ENCODE data around the gene ZBTB6.

ZBTB6 gene, protein sequence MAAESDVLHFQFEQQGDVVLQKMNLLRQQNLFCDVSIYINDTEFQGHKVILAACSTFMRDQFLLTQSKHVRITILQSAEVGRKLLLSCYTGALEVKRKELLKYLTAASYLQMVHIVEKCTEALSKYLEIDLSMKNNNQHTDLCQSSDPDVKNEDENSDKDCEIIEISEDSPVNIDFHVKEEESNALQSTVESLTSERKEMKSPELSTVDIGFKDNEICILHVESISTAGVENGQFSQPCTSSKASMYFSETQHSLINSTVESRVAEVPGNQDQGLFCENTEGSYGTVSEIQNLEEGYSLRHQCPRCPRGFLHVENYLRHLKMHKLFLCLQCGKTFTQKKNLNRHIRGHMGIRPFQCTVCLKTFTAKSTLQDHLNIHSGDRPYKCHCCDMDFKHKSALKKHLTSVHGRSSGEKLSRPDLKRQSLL

DNA sequence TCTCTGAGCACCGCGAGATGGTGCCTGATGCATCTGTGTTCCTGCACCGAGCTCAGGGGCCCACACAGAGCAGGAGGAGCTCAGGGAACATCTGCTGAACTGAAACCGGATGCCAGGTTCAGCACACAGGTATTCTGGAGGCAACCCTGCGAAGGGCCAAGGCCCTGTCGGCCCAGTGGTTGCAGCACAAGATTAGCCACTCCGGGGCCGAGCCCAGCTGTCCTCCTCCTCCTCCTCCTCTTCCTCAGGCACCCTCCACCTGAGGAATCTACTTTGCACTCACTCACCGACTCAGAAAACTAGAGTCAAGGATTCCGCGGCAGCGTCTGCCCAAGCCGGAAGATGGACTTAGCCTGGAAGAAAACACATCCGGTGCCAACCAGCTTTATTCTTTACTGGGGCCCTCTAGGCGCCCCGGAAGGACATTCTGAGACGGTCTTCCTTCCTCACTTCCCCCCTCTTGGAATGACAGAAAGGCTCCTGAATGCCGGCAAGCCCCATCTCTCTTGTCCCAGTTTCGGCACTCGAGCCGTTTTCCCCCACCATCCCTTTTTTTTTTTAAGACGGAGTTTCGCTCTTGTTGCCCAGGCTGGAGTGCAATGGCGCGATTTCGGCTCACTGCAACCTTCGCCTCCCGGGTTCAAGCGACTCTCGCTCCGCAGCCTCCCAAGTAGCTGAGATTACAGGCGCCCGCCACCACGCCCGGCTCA, at the start of gene ZBTB6:
Gene ZBTB6, minus strand, starts transcription at position 360 of the 710 bp plus-strand sequence. CDS start 1,251 bp downstream, outside the sequence.
- H3K4me3 ChIP-seq (ENCODE audit: low read depth, low read length): peak within 1 kb of the TSS; percentile 93

DNA sequence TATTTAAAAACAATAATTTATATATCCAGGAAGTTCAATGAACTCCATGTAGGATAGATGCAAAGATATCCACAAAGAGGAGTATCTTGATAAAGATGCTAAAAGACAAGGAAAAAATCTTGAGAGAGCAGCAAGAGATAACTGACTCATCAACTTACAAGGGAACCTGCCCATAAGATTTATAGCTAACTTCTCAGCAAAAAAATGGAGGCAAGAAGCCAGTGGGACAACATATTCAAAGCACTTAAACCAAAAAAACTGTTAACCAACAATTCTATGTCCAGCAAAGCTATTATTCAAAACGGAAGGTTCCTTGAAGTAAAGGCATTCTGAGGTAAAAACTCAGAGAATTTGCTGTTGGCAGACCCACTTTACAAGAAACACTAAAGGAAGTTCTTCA, 48.0 kb upstream of the ZBTB6 start:
- no peak overlapping the region for H3K4me3 ChIP-seq (ENCODE audit: low read depth, low read length)

DNA sequence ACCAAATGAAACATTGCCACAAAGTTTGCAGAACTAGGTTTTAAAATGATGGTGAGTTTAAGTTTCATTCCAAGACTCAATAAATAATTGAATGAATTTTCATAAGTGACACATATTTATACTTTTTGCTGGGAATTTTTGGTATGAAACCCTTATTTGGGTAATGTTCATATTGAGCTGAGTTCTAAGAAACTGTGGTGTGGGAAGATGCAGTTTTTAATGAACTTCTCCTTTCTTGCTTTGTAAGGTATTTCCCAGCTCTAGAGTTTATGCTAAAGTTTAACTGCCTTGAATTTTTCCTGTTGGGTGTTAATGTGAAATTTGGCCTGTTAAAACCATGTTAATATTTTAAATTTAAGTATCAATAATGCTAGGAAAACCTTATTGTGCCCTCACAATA, 42.8 kb upstream of the ZBTB6 start:
- no peak overlapping the region for H3K4me3 ChIP-seq (ENCODE audit: low read depth, low read length)

DNA sequence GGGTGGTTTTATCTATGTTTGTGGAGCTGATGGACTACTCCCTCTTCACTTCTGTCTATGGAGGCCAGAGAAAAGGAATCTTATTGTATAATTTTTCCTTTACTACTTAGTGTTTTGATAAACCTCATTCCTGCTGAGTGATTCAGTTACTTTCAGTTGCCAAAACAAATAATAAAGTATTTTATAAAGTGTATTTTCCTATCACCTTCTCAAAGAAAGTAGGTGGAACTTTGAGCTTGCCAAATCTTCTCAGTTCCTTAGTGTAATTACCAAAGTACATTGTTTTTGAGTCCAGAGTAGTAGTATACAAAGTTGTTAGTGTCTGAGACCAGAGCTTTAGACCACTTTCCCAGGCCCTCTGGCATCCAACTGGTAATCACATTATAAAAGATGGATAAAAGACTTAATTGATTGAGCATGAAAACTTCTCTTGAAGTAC, 41.1 kb upstream of the ZBTB6 start:
- no peak overlapping the region for H3K4me3 ChIP-seq (ENCODE audit: low read depth, low read length)

DNA sequence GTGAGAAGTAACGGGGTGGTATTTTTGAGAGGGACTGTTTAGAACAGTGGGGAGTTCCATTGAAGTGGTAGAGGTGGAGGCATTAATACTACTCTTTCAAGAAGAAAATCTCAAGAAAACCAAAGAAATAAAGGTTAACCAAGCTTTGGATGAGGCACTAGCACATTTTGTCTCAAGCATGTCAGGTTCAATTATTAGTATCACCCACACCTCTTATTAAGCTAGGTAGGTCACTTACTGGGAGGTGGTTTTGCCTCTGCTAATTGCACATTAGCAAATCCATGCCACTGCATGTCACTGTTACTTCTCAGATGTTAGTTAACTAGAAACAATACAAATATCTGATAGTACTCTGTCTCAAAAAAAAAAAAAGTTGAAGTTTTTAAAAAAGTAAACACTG, 37.9 kb upstream of the ZBTB6 start:
- no peak overlapping the region for H3K4me3 ChIP-seq (ENCODE audit: low read depth, low read length)

DNA sequence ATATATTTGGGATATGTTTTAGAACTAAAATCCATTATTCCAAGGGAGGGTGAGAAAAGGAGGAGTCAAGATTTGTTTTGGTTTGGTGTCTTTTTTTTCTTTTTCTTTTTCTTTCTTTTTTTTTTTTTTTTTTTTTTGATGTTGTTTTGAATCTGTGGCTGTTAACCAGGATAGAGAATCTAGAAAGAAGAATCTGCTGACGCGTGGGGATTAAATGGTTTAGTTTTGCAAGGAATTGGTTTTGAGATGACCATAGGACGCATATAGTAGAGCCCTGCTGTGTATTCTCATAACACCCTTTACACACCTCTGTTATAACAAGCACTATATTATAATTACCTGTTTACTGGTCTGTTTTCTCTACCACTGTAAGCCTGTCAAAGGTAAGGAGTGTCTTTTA, 37.1 kb upstream of the ZBTB6 start:
- no peak overlapping the region for H3K4me3 ChIP-seq (ENCODE audit: low read depth, low read length)

DNA sequence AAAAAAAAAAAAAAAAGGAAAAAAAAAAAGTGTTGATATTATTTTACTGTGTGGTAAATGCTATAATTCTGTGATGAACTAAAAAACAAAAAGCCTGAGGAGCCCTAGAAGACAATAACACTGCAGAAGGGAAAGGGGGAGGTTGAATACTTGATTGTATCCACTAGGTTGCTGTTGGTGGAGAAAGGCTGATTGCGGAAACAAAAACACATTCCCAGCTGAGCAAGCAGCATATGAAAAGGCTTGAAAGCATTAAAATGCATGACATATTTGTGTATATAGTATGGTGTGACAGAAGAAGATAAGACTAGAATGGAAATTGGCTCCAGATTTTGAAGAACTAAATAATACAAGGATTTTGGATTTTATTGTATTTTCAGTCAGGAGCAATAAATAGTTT, 36.6 kb upstream of the ZBTB6 start:
- H3K4me3 ChIP-seq (ENCODE audit: low read depth, low read length): no peak overlapping the region

DNA sequence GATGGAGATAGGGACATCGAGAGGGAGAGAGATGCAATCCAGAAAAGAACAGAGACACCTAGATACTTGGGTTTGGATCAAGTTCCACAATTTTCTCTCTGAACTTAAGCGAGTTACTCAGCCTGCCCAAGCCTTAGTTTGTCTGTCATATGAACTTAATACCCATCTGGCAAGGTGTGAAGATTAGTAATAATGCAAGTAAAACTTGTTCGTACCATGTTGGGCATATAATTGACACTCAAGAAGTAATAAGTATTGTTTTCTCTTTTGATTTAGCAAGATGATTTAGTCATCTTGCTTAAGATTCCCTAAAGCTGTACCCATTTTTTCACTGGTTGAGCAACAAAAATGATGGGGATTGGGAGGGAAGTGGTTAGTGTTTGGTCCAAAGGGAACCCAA, 35.2 kb upstream of the ZBTB6 start:
- H3K4me3 ChIP-seq (ENCODE audit: low read depth, low read length): no peak overlapping the region

DNA sequence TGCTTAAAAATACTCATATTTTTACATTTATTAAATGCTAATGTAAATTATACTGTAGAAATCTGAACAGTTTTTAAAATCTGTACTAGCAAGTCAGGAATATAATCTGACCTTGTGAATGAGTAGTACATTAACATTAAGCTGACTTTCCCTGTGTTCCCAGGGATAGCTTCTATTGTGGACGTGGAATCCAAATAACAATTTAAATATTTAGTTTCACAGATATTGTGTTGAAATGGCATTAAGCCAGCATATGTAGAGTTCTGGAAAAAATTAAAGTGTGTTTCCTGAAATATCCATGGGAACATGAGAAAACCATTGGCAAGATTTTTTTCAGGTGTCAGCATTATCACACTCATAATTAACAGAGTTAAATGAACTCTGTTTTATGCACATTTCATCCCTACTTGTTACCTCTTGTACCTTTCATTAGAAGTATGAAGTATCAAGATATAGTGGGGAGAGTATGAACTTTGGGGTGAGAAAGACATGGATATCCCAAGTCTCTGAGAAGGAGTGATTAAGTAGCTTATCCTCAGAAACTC, 33.4 kb upstream of the ZBTB6 start:
- no peak overlapping the region for H3K4me3 ChIP-seq (ENCODE audit: low read depth, low read length)

DNA sequence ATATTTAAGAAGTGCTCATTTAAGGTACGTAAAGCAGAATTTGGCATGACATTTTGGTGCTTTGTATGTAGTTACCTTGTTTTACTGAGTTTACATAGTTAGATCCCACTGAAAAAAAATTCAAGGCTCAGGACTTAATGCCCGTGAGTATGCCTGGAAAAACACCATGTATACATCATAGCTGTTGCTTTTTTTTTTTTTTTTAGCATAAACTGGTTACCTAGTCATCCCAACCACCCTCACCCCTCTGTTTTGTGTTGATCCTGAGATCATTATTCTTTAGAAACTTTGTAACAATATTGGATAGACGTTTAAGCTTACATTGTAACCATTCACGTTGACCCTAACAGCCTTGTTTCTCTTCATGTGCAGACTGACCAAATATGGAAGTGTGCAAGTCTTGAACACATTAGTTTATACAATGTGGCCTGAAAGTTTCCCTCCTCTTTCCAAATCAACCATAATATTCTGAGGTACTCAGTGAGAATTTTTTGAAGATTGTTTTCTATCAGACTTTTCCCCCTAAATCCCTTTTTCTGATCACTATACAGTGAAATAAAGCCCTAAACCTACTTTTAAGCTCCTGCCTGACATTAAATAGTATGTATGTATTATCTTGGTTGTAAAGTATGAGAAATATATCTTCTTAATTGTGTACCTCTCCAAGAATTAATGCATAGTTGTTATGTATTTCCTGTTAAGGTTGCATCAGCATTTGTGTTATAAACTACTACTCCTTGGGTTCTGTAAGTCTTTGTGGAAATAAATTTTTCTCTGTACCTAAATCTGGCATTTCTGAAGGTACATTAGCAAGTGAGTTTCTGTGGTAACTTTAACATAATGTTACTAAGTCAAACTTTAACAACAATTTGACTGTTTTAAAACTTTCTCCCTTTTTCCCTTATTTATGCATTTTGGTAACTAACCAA, 32.1 kb upstream of the ZBTB6 start:
- no peak overlapping the region for H3K4me3 ChIP-seq (ENCODE audit: low read depth, low read length)

DNA sequence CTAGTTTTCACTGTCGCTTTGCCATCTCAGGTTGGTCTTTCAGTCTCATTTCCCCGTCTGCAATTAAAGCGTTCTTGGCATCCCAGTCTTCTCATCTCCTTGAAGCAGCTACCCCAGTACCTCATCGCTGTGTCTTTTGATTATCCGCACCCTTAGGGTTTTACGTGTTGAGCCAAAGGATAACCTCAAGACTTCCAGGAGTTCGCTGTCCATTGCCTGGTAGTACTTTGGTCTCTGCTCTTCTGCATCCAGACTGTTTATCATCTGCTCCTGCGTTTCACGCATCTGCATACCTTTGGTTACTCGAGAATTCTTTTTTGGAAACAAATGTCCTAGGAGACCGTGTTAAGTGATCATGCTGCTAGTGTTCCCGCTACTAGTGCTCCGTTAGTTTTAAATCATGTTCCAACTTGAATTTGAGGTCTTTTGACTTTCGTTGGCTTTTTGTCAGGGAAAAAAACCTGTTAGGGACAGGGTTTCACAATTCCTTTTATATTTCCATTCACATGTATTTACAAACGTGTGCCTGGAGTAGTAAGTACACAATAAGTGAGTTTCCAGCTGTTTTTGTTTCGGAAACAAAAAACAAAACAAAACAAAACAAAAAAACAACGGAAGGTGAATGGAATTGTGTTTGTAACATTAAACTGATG, 28.6 kb upstream of the ZBTB6 start:
- H3K4me3 ChIP-seq (ENCODE audit: low read depth, low read length): peak overlapping the region; percentile 70

DNA sequence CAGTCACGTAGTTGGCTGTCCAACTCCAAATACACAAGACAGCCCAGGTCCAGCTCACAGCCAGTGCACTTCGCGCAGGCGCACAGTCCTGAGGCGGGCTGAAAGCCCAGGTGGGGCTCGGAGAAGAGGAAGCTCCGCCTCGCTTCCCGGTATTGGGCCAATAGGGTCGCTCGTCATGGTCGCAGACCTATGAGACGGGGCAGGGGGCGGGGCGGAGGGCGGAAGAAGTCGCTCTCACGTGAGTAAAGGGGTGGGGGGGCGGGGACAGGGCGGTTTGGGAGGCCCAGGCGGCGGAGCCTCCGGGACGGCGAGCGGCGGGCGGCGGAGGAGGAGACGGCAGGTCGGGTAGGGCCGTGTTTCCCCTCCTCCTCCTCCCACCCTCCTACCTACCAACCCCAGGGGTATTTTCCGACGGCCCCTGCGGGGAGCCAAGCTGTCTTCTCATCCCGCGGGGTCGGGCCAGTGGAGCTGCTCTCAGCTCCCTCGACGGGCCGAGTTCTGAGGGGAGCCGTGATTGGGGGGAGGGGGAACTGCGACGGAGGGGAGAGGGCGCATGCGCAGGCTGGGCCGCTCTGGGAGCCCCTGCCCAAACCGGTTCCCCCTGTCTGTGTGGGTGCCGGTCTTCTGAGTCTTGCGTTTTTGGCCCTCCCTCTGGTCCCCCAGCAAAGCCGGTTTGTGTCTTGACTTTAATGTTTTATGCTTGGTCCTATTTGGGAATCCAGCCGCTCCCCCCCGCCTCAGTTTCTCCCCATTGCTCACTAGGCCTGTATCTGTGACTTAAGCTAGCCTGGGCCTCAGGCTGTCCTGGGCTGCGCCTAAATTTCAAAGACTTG, 27.8 kb upstream of the ZBTB6 start, which contains the start of gene RABGAP1:
Gene RABGAP1, plus strand, starts transcription at position 272 of the 833 bp plus-strand sequence. CDS start 16,040 bp downstream, outside the sequence.
- H3K4me3 ChIP-seq (ENCODE audit: low read depth, low read length): peak within 1 kb of the TSS; percentile 70

DNA sequence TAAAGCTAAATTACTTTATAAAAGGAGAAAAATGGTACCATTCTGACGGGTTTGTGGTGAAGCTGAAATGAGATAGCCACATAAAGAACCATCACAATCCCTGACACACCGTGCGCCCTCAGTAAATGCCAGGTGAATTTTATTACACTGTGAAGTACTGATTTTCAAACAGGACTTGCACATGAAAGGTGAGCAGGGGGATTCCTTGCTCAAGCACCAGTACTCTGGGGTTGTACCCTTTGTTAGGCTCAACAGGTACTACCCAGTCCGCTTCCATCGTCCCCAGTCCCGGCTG, 27.3 kb upstream of the ZBTB6 start:
- H3K4me3 ChIP-seq (ENCODE audit: low read depth, low read length): peak overlapping the region; percentile 41

DNA sequence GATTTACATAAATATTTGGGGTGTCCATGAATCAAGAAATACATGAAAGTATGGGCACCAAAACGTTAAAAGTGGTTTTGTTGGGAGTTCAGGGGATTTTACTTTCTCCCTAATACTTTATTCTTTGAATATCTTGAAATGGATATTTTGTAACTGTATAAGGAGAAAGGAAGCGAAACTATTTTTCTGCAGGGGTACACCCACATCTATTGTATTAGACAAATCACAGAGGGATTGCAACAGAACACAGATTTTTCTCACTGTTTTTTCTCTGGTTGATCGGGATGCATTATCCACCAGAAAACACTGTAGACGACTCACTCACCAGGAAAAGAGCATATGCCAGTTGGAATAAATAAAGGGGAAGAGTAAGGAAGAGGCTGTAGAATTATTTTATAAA, 26.5 kb upstream of the ZBTB6 start:
- no peak overlapping the region for H3K4me3 ChIP-seq (ENCODE audit: low read depth, low read length)

DNA sequence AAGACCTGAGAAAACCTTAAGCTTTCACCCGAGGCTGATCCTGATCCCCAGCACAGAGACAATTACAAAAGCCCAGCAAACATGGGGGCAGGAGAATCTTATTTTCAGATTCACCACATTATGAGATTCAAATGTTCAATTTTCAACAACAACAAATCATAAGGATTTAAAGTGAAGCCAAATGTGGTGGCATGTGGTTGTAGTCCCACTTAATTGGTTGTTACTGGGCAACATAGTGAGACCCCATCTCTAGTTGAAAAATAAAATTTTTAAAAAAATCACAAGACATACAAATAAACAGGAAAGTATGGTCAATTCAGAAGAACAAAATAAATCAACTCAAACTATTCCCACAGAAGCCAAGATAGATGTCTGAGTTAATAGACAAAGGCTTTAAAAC, 23.8 kb upstream of the ZBTB6 start:
- no peak overlapping the region for H3K4me3 ChIP-seq (ENCODE audit: low read depth, low read length)

DNA sequence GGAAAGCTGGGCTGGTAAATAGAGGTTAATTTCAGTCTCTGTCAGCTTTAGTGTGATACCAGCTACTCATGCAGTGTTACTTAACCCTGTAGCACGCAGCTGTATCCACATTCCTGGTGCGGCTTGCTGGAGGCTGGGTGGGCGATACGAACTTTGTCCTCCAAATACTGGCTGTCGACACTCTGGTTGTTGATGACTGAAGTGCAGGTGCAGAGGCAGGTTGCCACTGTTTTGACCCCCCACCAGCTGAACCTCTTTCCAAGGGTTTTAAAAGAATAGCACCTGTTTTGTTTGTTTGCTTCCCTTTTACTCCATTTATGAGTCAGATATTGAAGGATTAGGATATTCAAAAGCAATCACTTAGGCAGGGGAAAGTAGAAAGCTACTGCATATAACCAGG, 23.3 kb upstream of the ZBTB6 start:
- no peak overlapping the region for H3K4me3 ChIP-seq (ENCODE audit: low read depth, low read length)

DNA sequence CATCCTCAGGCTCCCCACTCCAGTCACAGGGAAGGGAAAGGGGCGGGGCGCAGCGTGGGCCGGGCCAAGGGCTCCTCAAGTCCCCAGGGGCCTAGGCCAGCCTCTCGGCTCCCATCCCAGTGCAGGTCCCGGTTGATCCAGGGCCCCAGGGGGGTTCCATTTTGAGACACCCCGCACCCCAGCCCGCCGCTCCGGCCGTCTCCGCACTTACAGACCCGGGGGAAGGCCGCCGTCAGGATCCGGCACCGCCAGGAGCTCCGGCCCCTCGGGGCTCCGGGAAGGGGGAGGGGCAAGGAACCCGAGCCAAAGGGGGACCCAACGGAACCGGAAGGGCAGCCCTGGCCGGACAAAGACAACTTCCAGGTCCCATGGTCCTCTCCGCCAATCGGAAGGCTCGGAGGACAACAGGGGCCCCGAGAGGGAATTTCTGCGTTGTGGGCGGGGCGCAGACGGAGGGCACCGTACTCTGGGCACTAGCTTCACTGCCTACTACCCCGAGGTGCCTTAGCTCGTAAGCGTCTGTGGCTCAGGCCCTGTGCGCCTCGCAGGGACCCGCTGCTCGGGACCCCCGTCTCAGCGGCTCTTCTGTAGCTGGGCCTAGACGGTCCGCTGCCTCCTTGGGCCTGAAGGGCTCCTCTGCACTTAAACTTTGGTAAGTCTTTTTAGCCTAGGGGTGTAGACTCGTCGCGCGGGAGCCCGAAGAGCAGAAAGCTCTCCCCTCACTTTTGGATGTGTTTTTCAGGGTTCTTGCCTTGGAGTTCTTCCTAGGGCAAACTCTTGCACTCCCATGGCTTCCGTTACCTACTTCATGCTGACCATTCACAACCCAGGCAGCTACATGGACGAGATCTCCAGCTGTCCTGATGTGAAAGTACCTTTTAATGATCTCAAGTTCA, 18.4 kb upstream of the ZBTB6 start, which contains the start of gene ZBTB26:
Gene ZBTB26, minus strand, starts transcription at position 287 of the 896 bp plus-strand sequence. CDS start 11,578 bp downstream, outside the sequence.
- H3K4me3 ChIP-seq (ENCODE audit: low read depth, low read length): peak within 1 kb of the TSS; percentile 77

DNA sequence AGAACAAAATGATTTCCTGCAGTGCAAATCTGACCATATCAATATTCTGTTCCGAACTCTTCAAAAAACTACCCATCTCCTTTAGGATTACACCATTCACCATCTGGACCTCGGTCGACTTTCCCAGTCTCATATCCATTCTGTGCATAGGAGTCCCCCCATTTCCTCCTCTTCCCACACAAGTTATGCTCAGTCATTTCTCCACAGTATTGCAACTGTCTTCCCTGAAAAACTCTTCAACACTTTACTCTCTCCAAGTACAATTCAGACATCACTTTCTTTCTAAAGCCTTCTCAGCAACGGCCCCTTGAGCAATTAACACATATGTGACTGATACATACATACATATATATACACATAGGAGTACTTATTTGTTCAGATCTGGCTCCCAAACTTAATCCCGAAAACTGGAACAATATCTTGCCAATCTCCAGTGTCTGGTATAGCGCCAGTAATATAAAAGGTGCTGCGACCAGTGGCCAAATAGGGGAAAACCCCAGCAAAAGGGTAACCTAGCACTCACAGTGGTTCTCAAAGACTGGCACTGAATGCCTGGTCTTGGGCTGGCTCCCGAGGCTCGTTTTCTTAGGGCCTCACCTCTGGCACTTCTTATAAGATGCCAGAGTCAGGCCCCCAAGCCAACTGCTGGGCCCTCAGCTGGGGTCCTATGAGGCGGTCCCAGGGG, 17.6 kb upstream of the ZBTB6 start:
- H3K4me3 ChIP-seq (ENCODE audit: low read depth, low read length): peak overlapping the region; percentile 77

Measured in iPS-11a (cell line).